Suprapubic skin (tissue), 4 donors: ENCODE results near the gene ZNFX1. TPM values are rescaled to one million over a fixed set of nuclear protein-coding genes. Genes with fewer than 3 reads are reported as not detected.
A peak's percentile ranks its signal among the peaks of the same experiment; 100 is the strongest.

Experiments
- DNase-seq, 2 donors: peaks; one replicate each; pipeline ENCODE4 v3.0.0-alpha.2; 2019; ENCODE audit warnings: low spot score in 2 of 2
- H3K27ac ChIP-seq: fragments of 200-600 bp; sonication (generic); one replicate; pipeline ENCODE4 v1.5.1; 2019
- H3K27me3 ChIP-seq: fragments of 200-600 bp; sonication (generic); one replicate; pipeline ENCODE4 v1.5.1; 2019
- H3K36me3 ChIP-seq: fragments of 200-600 bp; sonication (generic); one replicate; pipeline ENCODE4 v1.5.1; 2019
- H3K4me1 ChIP-seq: fragments of 200-600 bp; sonication (generic); one replicate; pipeline ENCODE4 v1.5.1; 2019
- H3K4me3 ChIP-seq: fragments of 200-600 bp; sonication (generic); one replicate; pipeline ENCODE4 v1.5.1; 2019; ENCODE audit warnings: mild to moderate bottlenecking
- H3K9me3 ChIP-seq: fragments of 200-600 bp; sonication (generic); one replicate; pipeline ENCODE4 v1.5.1; 2019
- CTCF ChIP-seq, 2 donors: fragments of 200-600 bp in 1 of 2; fragments of 450-650 bp in 1 of 2; sonication (generic) in 1 of 2; IDR thresholded peaks; one replicate each; pipeline ENCODE4 v1.5.1; 2016 to 2019; ENCODE audit warnings: antibody characterized with exemption in 2 of 2, mild to moderate bottlenecking in 1 of 2, moderate library complexity in 1 of 2
- EP300 ChIP-seq: sonication (generic); formaldehyde crosslinking; IDR thresholded peaks from one replicate; pipeline ENCODE4 v1.6.1; 2017; ENCODE audit warnings: antibody characterized with exemption
- POLR2A ChIP-seq, 2 donors: fragments of 450-650 bp; IDR thresholded peaks; one replicate each; pipeline ENCODE4 v1.6.1; 2017; ENCODE audit warnings: antibody characterized with exemption in 2 of 2, mild to moderate bottlenecking in 2 of 2, moderate library complexity in 2 of 2
- POLR2AphosphoS5 ChIP-seq, 3 donors: sonication (generic); formaldehyde crosslinking; IDR thresholded peaks; one replicate each; pipeline ENCODE4 v1.6.1; 2017; ENCODE audit warnings: antibody characterized with exemption in 3 of 3
- WGBS: methylation state at CpG from one replicate; pipeline ENCODE4 v1.1.5; 2018; 5-methylcytosine and 5-hydroxymethylcytosine counted together
- total RNA-seq, 4 donors: library from RNA; depleted of rRNA; stranded (reverse); fragments of >200 nt; gene quantifications; one replicate each; pipeline ENCODE4 v1.1.0, GENCODE V29; 2016

ZNFX1 gene
- total RNA-seq, 4 donors from 2014 or later = 25.9 to 36.1 (median 33.2) TPM

DNA sequence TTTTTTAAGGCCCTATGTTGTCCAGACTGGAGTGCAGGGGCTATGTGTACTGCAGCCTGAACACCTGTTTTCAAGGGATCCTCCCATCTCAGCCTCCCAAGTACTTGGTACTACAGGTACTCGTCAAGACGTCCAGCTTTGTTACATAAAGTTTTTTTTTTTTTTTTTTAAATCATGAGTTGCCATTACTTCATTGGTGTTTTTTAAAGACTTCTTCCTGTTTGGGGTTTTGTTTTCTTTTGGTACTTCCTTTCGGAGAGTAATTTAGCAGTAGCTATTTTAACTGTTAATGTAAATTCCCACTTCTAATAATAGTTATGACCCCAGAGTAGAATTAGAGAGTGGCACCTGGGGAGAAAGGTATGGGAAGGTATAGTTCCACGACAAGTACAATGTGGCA lies 10.5 kb downstream of the ZNFX1 start:
- TF ChIP-seq POLR2AphosphoS5 (IDR thresholded peaks at IDR 0.05) (no peak), CTCF (IDR thresholded peaks at IDR 0.05) (no peak), POLR2A (IDR thresholded peaks at IDR 0.05) (no peak), EP300 (no peak)
- Histone ChIP-seq H3K4me1 (peaks cover 38% of the 10 kb centered on the region), H3K27ac (no peak overlapping the region), H3K36me3 (peaks cover 72% of the 10 kb centered on the region), H3K4me3 (peak overlapping the region; percentile 0), H3K27me3 (no peaks in the 10 kb centered on the region), H3K9me3 (no peaks in the 10 kb centered on the region)
- no peak for DNase-seq
- 54% methylated on average over 4 of the region's 4 CpGs for WGBS

DNA sequence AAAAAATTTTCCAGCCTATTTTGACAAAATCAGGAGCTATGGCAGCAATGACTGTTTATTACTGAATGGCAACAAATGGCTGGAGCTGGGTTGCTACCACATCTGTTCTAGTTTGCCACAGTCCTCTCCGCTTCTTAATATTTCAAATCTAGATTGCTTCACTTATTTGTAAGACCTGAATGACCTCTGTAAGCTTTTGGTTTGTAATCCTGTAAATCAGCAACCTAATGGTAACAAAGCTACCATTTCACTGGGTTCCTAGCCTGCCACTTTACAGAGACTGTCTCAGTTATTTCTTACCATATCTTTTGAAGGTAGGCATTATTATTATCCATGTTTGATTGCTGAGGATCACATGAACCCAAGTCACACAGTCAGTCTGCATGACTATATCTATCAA lies 15.4 kb downstream of the ZNFX1 start:
- H3K36me3 ChIP-seq = peaks cover 82% of the 10 kb centered on the region

DNA sequence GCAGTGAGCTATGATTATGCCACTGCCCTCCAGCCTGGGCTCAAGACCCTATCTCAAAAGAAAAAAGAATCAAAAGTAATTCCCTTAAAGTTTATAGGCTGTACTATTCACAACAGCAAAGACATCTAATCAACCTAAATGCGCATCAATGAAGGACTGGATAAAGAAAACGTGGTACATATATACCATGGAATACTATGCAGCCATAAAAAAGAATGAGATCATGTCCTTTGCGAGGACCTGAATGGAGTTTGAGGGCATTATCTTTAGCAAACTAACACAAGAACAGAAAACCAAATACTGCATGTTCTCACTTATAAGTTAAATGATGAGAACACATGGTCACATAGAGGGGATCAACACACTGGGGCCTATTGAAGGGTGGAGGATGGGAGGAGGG lies 16.7 kb downstream of the ZNFX1 start:
- Histone ChIP-seq H3K36me3 (peaks cover 95% of the 10 kb centered on the region), H3K4me3 (no peak overlapping the region), H3K4me1 (no peaks in the 10 kb centered on the region), H3K9me3 (no peaks in the 10 kb centered on the region), H3K27ac (no peak overlapping the region), H3K27me3 (no peaks in the 10 kb centered on the region)
- TF ChIP-seq POLR2AphosphoS5 (IDR thresholded peaks at IDR 0.05) (no peak), POLR2A (IDR thresholded peaks at IDR 0.05) (no peak), CTCF (IDR thresholded peaks at IDR 0.05) (no peak), EP300 (no peak)
- 94% methylated on average over 3 of the region's 3 CpGs for WGBS
- DNase-seq = no peak

More for the DNA sequence above, 15.4 kb downstream of the ZNFX1 start:
- WGBS = 100% methylated on average over 1 of the region's 1 CpG
- no peaks in the 10 kb centered on the region for H3K9me3 ChIP-seq
- TF ChIP-seq POLR2AphosphoS5 (IDR thresholded peaks at IDR 0.05) (no peak), POLR2A (IDR thresholded peaks at IDR 0.05) (no peak), EP300 (no peak), CTCF (IDR thresholded peaks at IDR 0.05) (no peak)
- H3K27me3 ChIP-seq = no peaks in the 10 kb centered on the region
- H3K27ac ChIP-seq = no peak overlapping the region
- no peak overlapping the region for H3K4me3 ChIP-seq
- DNase-seq = no peak
- H3K4me1 ChIP-seq = peaks cover 8% of the 10 kb centered on the region

DNA sequence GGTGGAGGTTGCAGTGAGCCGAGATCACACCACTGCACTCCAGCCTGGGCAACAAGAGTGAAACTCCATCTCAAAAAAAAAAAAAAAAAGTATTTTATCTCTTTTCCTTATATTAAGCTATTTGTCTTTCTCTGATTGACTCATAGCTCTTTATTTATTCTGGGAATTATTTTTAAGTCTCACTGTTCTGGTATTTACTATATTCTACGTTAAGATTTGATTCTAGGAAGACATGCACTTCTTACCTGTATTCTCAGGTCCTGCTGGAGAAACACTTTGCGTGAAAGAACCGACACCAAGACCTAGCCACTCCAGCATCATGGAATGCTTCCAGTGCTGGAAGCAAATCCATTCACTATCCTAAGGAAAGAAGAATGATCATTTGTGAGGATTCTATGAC lies 17.6 kb downstream of the ZNFX1 start:
- Histone ChIP-seq H3K27ac (no peak overlapping the region), H3K36me3 (peaks cover 98% of the 10 kb centered on the region), H3K4me1 (no peaks in the 10 kb centered on the region), H3K4me3 (no peak overlapping the region), H3K9me3 (no peaks in the 10 kb centered on the region), H3K27me3 (no peaks in the 10 kb centered on the region)
- DNase-seq = no peak
- no peak for TF ChIP-seq EP300
- TF ChIP-seq POLR2AphosphoS5 (IDR thresholded peaks at IDR 0.05) = no peak
- no peak for TF ChIP-seq CTCF (IDR thresholded peaks at IDR 0.05)
- no peak for TF ChIP-seq POLR2A (IDR thresholded peaks at IDR 0.05)
- 96% methylated on average over 4 of the region's 4 CpGs for WGBS

DNA sequence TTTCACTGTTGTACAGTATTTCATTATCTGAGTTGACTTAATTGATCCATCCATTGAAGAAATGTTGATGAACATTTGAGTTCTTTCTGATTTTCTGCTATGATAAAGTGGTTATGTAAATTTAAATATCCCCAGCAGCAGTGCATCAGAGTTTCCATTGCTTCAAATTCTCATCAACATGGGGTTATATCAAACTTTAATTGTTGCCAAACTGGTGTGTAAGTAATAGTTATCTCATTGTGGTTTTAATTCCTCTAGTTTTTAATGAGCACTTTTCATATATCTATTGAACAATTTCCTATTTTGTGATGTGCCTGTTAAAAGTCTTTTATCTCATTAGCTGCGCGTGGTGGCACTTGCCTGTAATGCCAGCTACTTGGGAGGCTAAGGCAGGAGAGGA lies 18.1 kb downstream of the ZNFX1 start:
- Histone ChIP-seq H3K4me1 (no peaks in the 10 kb centered on the region), H3K27ac (no peak overlapping the region), H3K4me3 (no peak overlapping the region), H3K36me3 (peaks cover 98% of the 10 kb centered on the region), H3K27me3 (no peaks in the 10 kb centered on the region), H3K9me3 (no peaks in the 10 kb centered on the region)
- WGBS = 96% methylated on average over 2 of the region's 2 CpGs
- TF ChIP-seq POLR2A (IDR thresholded peaks at IDR 0.05) = no peak
- TF ChIP-seq CTCF (IDR thresholded peaks at IDR 0.05) = no peak
- no peak for TF ChIP-seq POLR2AphosphoS5 (IDR thresholded peaks at IDR 0.05)
- TF ChIP-seq EP300 = no peak
- no peak for DNase-seq
